Measurements from ENCODE around the gene SLC35E1. TPM values are rescaled to one million over a fixed set of nuclear protein-coding genes. Genes with fewer than 3 reads are reported as not detected.

SLC35E1 gene
- total RNA-seq, 1 donor from 2014 or later: 26.8 TPM

DNA sequence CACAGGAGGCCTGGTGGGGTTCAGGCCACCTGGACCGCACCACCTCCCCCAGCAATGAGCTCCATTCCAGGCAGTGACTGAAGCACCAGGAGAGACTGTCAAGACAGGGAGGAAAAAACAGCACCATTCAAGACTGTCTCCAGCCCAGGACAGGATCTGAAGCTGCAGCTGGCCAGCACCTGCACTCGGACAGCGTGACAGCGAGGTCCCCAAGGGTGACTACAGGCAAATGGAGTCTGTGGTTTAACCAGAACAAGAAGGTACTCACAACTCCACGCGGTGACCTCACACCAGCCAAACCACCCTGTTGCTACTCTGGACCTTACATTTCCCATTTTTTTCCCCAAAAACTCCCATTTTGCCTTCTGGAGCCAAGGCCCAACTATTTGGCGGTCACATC lies 46.0 kb upstream of the SLC35E1 start:
- intact Hi-C loops (cut with micrococcal nuclease): no loop called here

GRCh38 chr19:16615808-16616207 lies 43.6 kb upstream of the SLC35E1 start:
- no peak for TF ChIP-seq CTCF (IDR thresholded peaks at IDR 0.05; ENCODE audit: borderline replicate concordance)
- no peak overlapping the region for H3K4me3 ChIP-seq
- no peak overlapping the region for H3K27ac ChIP-seq (replicated peaks)
- no peaks in the 10 kb centered on the region for H3K9me3 ChIP-seq (replicated peaks)
- no peak for DNase-seq
- intact Hi-C loops (cut with micrococcal nuclease): no loop called here
- H3K27me3 ChIP-seq (ENCODE audit: low read depth): no peaks in the 10 kb centered on the region
- H3K36me3 ChIP-seq: no peaks in the 10 kb centered on the region
- H3K4me1 ChIP-seq: peaks cover 94% of the 10 kb centered on the region

More for the DNA sequence above, 46.0 kb upstream of the SLC35E1 start:
- no peaks in the 10 kb centered on the region for H3K27me3 ChIP-seq (ENCODE audit: low read depth)
- no peak overlapping the region for H3K27ac ChIP-seq (replicated peaks)
- TF ChIP-seq CTCF (IDR thresholded peaks at IDR 0.05; ENCODE audit: borderline replicate concordance): no peak
- no peak for DNase-seq
- H3K4me1 ChIP-seq: peaks cover 94% of the 10 kb centered on the region
- H3K9me3 ChIP-seq (replicated peaks): no peaks in the 10 kb centered on the region
- H3K4me3 ChIP-seq: no peak overlapping the region
- H3K36me3 ChIP-seq: no peaks in the 10 kb centered on the region

DNA sequence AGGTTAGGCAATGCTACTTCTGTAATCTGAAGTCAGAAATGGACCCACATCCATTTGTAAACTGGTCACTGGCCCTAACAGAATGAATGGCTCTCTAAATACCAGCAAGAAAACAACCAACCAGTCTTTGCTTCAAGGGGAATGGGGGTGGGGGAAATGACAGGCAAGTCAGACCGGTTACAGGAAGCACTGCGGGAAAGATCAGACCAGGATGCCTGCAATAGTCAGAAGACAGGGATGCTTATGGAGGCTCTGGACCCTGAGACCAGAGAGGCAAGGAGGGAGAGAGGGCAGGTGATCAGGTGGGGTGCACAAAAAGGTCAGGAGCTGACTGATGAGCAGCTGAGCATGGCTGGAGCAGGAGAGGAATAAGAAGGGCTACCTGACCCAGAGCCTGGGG lies 42.7 kb upstream of the SLC35E1 start:
- Histone ChIP-seq H3K27ac (replicated peaks) (no peak overlapping the region), H3K4me1 (peaks cover 94% of the 10 kb centered on the region), H3K4me3 (no peak overlapping the region), H3K9me3 (replicated peaks) (no peaks in the 10 kb centered on the region), H3K27me3 (ENCODE audit: low read depth) (no peaks in the 10 kb centered on the region), H3K36me3 (no peaks in the 10 kb centered on the region)
- intact Hi-C loops (cut with micrococcal nuclease): no loop called here
- DNase-seq: no peak
- no peak for TF ChIP-seq CTCF (IDR thresholded peaks at IDR 0.05; ENCODE audit: borderline replicate concordance)

- Histone ChIP-seq H3K27me3 (ENCODE audit: low read depth) (no peaks in the 10 kb centered on the region), H3K4me3 (no peak overlapping the region), H3K9me3 (replicated peaks) (no peaks in the 10 kb centered on the region), H3K27ac (replicated peaks) (peak overlapping the region; percentile 79), H3K36me3 (no peaks in the 10 kb centered on the region), H3K4me1 (peaks cover 94% of the 10 kb centered on the region)
- intact Hi-C loops (cut with micrococcal nuclease): no loop called here
- no peak for DNase-seq
- no peak for TF ChIP-seq CTCF (IDR thresholded peaks at IDR 0.05; ENCODE audit: borderline replicate concordance)
Measured at GRCh38 chr19:16613841-16614240, 41.6 kb upstream of the SLC35E1 start.

DNA sequence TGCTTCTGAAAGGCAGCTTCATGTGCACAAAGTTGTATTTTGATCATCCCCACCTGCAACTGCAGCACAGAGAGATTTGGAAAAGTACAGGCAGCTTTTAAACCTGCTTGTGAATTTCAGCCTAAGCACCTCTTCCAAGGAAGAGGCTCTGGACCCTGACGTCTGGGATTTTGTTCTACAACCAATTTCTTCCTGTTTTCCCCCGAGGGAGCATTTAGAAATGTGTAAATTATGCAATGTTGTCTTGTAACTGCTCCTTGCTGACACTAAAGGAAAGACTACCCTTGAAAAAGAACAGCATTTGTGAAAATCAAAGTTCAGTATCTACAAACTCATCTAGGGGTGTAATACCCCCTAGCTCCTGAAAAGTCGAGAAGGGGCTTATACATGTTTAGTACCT lies 40.4 kb upstream of the SLC35E1 start:
- Histone ChIP-seq H3K36me3 (no peaks in the 10 kb centered on the region), H3K4me3 (no peak overlapping the region), H3K9me3 (replicated peaks) (no peaks in the 10 kb centered on the region), H3K27me3 (ENCODE audit: low read depth) (no peaks in the 10 kb centered on the region), H3K27ac (replicated peaks) (peak overlapping the region; percentile 79), H3K4me1 (peaks cover 96% of the 10 kb centered on the region)
- no peak for TF ChIP-seq CTCF (IDR thresholded peaks at IDR 0.05; ENCODE audit: borderline replicate concordance)
- DNase-seq: no peak
- intact Hi-C loops (cut with micrococcal nuclease): no loop called here

- Histone ChIP-seq H3K27ac (replicated peaks) (peak overlapping the region; percentile 79), H3K36me3 (no peaks in the 10 kb centered on the region)
- intact Hi-C loops (cut with micrococcal nuclease): no loop called here
Measured at GRCh38 chr19:16611121-16611520, 38.9 kb upstream of the SLC35E1 start.

More at GRCh38 chr19:16611121-16611520, 38.9 kb upstream of the SLC35E1 start:
- H3K4me3 ChIP-seq: no peak overlapping the region
- no peak for DNase-seq
- no peak for TF ChIP-seq CTCF (IDR thresholded peaks at IDR 0.05; ENCODE audit: borderline replicate concordance)
- no peaks in the 10 kb centered on the region for H3K9me3 ChIP-seq (replicated peaks)
- H3K4me1 ChIP-seq: peaks cover 98% of the 10 kb centered on the region
- H3K27me3 ChIP-seq (ENCODE audit: low read depth): no peaks in the 10 kb centered on the region

Measured in left ventricle myocardium inferior (tissue), 1 donor.